HG03442 (cell line): Measurements from ENCODE around the gene MAST3.

Source experiments
- ATAC-seq: cut with Tn5 transposase; IDR thresholded peaks from one replicate; pipeline ENCODE4 v1.9.1; 2021; ENCODE audit warnings: mild to moderate bottlenecking, moderate library complexity; ENCODE audit not compliant: unreplicated experiment

MAST3 gene

DNA sequence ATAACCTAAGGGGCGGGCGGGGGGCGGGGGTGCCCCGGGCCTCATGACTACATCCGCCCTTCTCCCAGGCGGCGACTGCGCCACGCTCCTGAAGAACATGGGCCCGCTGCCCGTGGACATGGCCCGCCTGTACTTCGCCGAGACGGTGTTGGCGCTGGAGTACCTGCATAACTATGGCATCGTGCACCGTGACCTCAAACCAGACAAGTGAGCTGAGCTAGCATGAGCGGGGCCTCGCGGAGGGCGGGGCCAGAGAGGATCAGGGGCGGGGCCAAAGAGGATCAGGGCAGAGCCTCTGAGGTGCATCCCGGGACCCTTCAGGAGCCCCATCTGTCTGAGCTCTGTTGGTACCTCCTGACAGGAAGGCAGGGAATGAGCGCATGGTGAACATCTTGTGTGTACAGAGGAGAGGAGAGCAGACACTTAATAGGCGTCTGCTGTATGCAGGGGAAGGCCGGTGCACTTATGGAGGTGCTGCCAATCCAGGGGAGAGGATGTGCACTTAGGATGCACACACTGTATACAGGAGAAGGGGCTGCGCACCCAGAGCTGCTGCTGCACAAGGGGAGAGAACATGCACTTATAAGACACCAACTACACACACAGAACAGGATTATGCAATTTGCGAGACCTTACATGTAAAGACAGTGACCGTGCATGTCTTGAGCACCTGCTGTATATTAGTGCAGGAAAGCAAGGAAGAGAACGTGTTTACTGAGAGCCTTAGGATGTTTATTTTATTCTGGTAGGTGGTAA lies 34.4 kb downstream of the MAST3 start:
- ATAC-seq = no peak

DNA sequence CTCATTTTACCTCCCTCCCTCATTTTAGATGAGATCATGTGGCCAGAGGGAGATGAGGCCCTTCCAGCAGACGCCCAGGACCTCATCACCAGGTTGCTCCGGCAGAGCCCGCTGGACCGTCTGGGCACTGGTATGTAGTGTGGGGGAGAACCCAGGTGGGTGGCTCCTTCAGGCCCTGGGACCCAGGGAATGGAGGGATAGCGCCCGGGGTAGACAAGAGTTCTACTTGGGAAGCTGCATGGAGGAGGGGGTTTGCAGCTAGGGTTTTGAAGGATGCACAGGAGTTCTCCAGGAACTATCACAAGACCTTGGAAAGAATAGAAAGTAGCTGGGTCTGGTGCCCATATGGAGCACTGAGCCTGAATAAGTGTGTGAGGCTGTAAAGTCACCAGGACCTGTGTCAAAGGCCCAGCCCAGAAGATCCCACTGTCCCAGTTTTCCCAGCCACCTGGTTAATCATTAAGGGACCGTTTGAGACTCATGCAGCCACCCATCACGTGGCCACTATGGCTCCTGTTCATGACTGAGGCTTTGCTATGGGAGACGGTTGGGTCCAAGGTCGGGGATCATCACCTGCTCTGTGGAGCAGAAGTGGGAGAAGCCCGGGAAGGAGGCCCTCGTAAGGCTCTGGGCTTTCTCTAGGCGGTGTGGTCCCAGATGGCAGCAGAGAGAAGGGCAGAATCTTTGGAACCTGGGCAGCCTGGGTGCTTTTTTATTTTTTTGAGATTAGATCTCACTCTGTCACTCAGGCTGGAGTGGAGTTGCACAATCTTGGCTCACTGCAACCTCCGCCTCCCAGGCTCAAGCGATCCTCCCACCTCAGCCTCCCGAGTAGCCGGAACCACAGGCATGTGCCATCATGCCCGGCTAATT lies 38.4 kb downstream of the MAST3 start:
- no peak for ATAC-seq

DNA sequence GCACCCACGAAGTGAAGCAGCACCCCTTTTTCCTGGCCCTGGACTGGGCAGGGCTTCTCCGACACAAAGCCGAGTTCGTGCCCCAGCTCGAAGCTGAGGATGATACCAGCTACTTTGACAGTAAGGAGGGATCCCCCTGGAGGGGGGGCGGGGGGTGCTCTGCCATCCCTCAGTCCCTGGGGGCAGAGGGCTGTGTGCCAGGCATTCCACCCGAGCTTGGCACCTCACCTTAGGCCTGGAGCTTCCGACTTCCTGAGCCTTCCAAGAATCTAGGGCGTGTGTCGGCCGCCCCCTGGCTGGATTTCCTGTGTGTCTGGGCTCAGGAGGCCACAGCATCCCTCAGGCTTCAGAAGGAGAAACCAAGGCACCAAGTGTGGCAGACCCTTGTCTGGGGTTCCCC lies 39.7 kb downstream of the MAST3 start:
- ATAC-seq = no peak

DNA sequence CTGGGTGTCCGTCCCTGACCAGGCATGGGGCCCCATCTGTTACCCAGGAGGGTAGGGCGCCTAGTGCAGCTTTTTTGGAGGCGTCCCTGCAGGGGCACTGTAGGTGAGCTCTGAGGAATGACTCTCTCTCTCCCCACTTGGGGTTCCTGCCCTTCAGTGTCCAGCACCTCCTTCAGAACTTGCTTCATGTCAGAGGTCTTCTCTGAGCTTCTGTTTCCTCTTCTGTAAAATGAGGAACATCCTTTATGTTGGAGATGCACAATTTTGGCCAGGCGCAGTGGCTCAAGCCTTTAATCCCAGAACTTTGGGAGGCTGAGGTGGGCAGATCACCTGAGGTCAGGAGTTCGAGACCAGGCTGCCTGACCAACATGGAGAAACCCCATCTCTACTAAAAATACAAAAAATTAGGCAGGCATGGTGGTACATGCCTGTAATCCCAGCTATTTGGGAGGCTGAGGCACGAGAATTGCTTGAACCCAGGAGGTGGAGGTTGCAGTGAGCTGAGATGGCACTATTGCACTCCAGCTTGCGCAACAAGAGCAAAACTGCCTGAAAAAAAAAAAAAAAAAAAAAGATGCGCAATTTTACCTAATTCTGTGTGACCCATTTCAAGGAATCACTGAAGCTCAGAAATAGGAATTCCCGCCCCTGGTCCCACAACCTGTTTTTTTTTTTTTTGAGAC lies 40.2 kb downstream of the MAST3 start:
- ATAC-seq = no peak

DNA sequence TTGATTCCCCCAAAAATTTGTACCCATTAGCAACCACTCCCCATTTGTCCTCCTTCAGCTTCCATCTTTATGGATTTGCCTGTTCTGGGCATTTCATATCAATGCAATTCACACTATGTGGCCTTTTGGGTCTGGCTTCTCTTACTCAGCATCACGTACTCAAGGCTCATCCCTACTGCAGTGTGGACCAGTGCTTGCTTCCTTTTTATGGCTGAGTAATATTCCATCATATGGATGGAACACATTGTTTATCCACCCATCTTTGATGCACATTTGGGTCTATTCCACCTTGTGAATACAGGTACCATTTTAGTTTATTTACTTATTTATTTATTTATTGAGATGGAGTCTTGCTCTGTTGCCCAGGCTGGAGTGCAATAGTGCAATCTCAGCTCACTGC lies 42.9 kb downstream of the MAST3 start:
- no peak for ATAC-seq

DNA sequence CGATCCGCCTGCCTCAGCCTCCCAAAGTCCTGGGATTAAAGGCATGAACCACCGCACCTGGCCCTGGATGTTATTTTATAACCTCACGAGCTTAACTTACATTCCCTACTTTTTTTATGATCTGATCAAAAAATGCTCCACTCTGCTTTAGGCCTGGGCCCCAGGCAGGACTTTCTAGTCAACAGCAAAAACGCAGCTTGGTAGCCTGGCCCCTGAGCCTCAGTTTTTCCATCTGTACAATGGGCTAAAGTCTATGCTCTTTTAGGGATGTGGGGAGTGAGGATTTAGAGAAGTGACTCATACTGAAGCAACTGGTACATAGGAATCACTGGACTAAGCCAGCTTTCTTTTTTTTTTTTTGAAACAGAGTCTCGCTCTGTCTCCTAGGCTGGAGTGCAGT lies 43.5 kb downstream of the MAST3 start:
- ATAC-seq = no peak

DNA sequence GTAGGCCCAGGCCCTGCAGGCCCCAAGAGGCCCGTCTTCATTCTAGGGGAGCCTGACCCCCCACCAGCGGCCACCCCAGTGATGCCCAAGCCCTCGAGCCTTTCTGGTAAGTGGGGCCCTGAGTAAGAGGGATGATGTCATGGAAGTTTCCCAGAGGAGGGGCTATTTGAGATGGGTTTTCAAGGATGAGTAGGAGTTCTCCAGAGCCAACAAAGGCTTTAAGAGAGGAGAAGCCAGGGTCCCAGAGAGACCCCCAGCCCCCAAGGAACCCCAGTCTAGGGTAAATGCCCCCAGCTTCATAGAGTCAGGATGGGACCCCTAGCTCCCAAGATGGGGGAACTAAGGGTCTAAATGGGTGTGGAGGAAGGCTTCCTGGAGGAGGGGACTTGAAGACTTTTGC lies 46.3 kb downstream of the MAST3 start:
- ATAC-seq = no peak

DNA sequence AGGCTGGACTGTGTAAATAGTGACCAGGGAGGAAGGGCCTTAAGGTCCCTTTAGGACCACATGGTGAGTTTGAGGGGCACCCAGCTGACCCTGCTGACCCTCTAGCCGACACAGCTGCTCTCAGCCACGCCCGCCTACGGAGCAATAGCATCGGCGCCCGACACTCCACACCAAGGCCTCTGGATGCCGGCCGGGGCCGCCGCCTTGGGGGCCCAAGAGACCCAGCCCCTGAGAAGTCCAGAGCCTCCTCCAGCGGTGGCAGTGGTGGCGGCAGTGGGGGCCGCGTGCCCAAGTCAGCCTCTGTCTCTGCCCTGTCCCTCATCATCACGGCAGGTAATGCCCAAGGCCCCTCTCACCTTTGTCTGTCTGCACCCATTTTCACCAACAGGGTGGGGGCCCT lies 46.8 kb downstream of the MAST3 start:
- no peak for ATAC-seq

DNA sequence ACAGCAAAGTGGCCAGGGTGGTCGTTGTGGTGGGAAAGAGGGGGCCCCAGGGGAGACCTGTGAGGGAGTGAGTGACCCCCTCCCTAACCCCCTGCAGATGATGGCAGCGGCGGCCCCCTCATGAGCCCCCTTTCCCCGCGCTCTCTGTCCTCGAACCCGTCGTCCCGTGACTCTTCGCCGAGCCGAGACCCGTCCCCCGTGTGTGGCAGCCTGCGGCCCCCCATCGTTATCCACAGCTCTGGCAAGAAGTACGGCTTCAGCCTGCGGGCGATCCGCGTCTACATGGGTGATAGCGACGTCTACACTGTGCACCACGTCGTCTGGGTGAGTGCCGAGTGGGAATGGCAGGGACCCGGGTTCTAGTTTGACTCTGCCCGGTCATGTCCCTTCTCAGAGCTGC lies 47.3 kb downstream of the MAST3 start:
- no peak for ATAC-seq

DNA sequence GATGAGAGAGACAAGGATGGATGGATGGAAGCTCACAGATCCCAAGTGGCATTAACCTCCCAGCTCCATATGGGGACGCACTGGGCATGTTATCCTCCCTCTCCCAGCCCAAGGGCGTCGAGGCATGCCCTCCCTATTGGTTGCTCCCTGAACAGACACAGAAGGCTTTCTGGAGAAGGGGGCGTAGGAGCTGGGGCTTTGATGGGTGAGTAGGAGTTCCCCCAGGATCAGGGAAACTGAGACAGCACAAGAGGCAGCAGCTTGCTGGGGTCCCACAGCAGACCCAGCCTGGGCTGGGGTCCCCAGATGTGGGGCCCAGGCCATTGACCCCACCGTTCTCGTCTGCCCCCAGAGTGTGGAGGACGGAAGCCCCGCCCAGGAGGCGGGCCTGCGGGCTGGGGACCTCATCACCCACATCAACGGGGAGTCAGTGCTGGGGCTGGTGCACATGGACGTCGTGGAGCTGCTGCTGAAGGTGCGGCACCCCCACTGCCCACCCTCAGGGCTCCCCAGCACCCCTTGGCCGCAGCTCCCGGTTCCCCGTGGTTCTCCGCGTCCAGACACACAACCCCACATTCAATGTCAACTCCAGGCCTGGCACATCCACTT lies 47.9 kb downstream of the MAST3 start:
- no peak for ATAC-seq

DNA sequence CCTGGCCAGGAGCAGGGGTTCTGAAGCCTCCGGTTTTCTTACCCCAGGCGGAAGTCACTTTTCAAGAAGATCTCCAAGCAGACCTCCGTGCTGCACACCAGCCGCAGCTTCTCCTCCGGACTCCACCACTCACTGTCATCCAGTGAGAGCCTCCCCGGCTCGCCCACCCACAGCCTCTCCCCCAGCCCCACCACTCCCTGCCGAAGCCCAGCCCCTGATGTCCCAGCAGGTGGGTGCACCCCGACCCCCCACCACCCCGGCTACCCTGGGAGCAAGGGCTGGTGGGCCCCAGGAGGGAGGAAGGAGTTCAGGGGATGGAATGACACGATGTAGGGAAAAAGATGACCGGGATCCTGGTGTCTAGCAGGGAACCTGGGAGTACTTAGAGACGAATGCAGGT lies 49.8 kb downstream of the MAST3 start:
- ATAC-seq = no peak

DNA sequence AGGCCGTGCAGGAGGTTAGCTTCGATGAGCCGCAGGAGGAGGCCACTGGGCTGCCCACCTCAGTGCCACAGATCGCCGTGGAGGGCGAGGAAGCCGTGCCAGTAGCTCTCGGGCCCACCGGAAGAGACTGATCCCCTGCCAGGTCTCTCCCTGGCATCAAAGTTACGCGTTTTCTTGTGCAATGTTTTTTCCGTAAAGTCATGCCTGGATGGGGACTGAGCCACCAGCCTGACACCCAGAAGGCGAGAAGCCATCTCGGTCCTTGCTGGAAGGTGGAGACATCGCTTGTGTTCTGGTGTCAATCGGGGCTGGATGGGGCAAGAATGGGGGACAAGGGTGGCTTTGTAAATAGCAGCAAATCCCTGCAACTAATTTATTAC lies 52.0 kb downstream of the MAST3 start:
- no peak for ATAC-seq

DNA sequence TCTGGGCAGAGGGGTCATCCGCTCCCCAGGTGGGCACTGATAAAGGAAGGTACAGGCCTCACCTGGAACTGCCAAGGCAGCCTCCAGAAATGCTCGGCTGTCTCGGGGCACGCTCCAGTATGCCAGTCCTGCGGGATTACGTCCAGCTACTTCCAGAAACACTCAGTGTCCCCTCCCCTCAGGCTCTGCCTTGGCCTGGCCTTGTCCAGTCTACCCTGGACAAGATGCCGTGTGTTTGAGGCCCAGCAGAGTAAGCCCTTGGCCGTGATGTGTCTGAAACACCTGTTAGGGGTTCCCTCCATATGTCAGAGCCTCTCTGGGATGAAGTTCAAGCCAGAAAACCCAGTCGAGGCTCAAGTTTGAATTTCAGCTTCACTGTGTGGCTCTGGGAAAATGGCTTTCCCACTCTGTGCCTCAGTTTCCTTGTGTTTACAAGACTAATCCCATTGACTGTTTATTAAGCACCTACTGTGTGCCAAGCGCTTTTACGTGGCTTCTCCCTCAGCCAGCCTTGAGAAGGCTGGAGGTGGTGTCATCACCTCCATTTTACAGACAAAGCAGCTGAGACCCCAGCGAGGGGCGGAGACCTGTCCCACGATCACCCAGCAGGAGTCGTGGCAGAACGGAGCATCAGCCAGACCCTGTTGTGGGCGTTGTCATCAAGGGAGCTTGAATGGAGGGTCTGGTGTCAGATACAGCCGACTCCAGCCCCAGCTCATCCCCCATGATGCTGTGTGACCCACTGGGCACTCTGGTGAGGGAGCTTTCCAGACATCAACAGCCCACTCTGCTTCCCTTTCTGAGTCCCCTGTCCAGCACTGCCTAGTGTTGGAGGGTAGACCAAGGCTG lies 53.4 kb downstream of the MAST3 start:
- ATAC-seq = no peak

DNA sequence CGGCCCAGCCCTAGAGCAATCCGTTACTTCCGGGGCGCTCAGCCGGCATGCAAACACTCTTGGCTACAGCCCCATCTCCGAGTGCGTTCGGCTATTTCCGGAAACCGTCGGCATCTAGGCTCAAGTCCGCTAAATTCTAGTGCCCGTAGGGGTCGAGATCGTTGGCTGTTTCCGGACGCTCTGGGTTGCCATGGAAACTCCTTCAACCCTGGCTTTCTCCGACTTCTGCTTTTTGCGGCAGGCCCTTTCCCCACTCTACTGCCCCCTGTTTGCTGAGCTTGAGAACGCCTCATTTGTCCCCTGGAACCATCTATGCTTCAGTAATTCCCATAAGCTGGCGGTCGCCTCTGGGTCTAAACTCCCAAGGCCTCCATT lies 54.9 kb downstream of the MAST3 start:
- peak; percentile 58 for ATAC-seq

DNA sequence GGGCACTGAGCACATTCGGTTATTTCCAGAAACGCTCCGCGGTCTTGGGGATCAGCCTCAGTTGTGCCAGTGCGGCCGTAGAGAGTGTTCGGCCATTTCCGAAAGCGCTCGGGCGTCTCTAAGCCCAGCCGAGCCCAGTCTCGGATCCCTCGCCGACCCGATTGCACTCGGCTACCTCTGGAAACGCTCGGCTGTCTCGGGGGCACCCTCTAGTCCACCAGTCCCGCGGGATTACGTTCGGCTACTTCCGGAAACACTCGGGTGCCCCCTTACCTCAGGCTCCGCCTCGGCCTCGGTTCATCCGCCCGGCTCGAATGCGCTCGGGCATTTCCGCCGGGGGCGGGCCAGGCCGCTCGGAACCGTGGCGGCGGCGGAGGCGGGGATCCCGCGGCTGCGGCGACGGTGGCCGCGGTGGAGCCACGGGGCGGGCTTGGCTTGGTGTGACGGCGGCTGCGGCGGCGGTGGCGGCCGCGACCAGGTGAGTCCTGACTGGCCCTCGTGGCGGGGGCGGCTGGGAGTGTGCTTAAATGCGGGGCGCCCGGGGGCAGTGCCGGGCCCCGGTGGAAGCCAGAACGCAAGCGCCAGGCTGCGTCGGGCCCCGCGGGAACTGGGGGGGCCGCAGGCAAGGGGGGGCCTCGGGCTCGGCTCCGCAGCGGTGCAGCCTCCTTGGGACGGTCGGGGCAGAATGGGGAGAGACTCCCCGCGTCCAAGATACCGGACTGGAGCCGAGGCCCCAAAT lies 55.4 kb downstream of the MAST3 start, which contains the start of gene PIK3R2:
TSS of gene PIK3R2 (plus strand) at position 347 of the 739 bp plus-strand sequence. CDS start 2,717 bp downstream, outside the sequence.
- ATAC-seq = peak; percentile 77

DNA sequence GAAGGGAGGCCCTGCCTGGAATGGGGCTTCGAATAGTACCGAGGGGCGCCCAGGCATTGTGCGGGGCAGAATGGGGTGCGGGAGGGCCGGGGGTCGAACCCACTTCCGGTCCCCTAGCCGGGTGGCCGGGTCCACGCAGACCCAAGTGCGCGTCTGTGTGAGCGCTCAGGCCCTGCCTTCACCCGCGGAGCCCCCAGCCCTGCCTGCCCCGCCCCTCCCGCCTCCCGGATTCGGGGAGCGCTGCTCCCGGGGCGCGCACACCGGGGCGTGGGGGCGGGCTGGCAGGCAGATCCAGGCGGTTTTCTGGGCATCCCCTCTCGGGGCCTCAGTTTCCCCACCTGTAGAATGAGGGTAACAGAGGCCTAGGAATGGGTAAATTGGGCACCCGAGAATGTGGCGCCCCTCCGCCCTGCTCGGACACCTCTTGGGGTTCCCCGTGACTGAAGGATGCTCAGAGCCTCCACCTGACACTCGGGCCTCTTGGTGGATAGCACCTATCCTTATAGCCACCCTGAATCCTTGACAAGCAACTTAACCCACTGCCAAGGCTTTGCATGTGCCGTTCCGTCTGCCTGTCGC lies 56.1 kb downstream of the MAST3 start:
- ATAC-seq = peak; percentile 0

DNA sequence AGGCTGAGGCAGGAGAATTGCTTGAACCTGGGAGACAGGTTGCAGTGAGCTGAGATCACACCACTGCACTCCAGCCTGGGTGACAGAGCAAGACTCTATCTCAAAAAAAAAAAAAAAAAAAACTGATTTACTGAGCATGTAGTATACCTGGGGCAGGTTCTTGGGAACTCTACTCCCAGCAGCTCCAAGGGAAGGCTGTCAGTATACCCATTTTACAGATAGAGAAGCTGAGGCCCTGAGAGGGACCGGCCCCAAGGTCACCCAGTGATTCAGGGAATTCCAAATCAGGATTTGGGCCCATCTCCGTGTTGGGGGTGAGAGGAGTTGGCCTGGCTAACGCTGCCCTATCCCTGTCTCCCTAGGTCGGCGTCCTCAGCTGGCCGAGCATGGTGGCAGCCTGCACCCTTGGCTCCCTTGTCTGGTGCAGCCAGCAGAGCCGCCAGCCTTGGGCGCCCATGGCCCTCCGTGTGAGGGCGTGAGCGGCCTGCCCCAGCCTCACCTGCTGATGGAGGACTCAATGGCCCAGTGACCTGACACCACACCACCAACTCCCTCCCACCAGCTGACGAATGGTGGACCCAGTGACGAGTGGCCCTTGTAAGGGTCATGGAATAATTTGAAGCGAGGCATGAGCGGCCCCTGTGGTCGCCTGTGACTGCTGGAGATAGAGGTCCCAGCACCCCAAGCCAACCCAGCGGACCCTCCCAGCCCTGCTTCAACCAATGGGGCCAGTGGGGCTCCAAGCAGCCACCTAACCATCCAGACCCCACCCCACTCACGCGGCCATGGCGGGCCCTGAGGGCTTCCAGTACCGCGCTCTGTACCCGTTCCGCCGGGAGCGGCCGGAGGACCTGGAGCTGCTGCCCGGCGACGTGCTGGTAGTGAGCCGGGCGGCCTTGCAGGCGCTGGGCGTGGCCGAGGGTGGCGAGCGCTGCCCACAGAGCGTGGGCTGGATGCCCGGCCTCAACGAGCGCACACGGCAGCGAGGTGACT lies 57.8 kb downstream of the MAST3 start:
- no peak for ATAC-seq

DNA sequence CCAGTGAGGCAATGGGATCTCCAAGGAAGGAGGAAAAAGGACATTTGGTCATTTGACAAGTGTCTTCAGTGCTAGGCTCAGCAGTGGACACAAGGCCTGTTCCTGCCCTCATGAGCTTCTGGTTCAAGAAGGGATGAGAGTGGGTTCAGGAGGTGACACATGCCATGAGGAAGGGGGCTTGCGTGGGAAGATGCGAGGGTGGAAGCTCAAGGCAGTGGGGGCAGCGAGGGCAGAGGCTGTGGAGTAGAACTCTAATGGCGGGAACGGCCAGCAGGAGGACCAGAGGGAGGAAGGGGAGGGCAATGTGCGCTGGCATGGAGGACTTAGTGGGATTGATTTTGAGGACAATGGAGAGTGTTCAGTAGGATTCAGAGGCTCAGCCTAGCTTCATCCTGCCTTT lies 58.7 kb downstream of the MAST3 start:
- no peak for ATAC-seq
